Sigmoid colon (tissue), 7 donors: ENCODE results near the gene SNCB. TPM values are rescaled to one million over a fixed set of nuclear protein-coding genes. Genes with fewer than 3 reads are reported as not detected.

Source experiments
- DNase-seq: peaks from one replicate; pipeline ENCODE4 v3.0.0-alpha.2; 2019
- H3K27ac ChIP-seq, 4 donors: fragments of 200-600 bp; sonication (generic); one replicate each; pipeline ENCODE4 v1.5.1; 2016 to 2019; ENCODE audit warnings: mild to moderate bottlenecking in 1 of 4
- H3K27me3 ChIP-seq, 3 donors: fragments of 200-600 bp; sonication (generic); one replicate each; pipeline ENCODE4 v1.5.1; 2019; ENCODE audit warnings: mild to moderate bottlenecking in 1 of 3
- H3K36me3 ChIP-seq, 4 donors: fragments of 200-600 bp; sonication (generic); one replicate each; pipeline ENCODE4 v1.5.1; 2016 to 2019
- H3K4me1 ChIP-seq, 4 donors: fragments of 200-600 bp; sonication (generic); one replicate each; pipeline ENCODE4 v1.5.1; 2017 to 2019
- H3K4me3 ChIP-seq, 4 donors: fragments of 200-600 bp; sonication (generic); one replicate each; pipeline ENCODE4 v1.5.1; 2017 to 2019; ENCODE audit warnings: mild to moderate bottlenecking in 2 of 4, moderate library complexity in 1 of 4
- H3K9me3 ChIP-seq, 4 donors: fragments of 200-600 bp in 3 of 4; sonication (generic) in 3 of 4; one replicate each; pipeline versions ENCODE4 v1.5.1 to v1.6.1; 2013 to 2019
- CTCF ChIP-seq, 4 experiments: fragments of 450-650 bp in 3 of 4; fragments of 200-600 bp in 1 of 4; IDR thresholded peaks; one replicate each; pipeline ENCODE4 v1.5.1; 2016 to 2019; ENCODE audit warnings: antibody characterized with exemption in 4 of 4, mild to moderate bottlenecking in 3 of 4, moderate library complexity in 2 of 4
- EP300 ChIP-seq, 4 donors: sonication (generic); formaldehyde crosslinking; IDR thresholded peaks; one replicate each; pipeline ENCODE4 v1.6.1; 2017; ENCODE audit warnings: antibody characterized with exemption in 4 of 4
- POLR2A ChIP-seq, 2 donors: fragments of 450-650 bp; IDR thresholded peaks; one replicate each; pipeline ENCODE4 v1.6.1; 2016; ENCODE audit warnings: antibody characterized with exemption in 2 of 2, mild to moderate bottlenecking in 2 of 2, moderate library complexity in 2 of 2
- POLR2AphosphoS5 ChIP-seq, 4 donors: sonication (generic); formaldehyde crosslinking; IDR thresholded peaks; one replicate each; pipeline ENCODE4 v1.6.1; 2017; ENCODE audit warnings: antibody characterized with exemption in 4 of 4
- WGBS, 2 donors: extraction: QIAGEN DNeasy Blood & Tissue Kit; methylation state at CpG; one replicate each; pipeline ENCODE4 v1.1.7; 2013; 5-methylcytosine and 5-hydroxymethylcytosine counted together
- intact Hi-C: fragments of 100-400 bp; cut with DNase I; formaldehyde crosslinking; loops from one replicate; pipeline ENCODE4 v1.15.1; 2023
- polyA plus RNA-seq, 3 donors: library from polyadenylated mRNA; stranded (reverse); fragments of 200-250 nt; gene quantifications; one replicate each; pipeline ENCODE4 v1.2.3, GENCODE V29; 2013
- total RNA-seq, 4 donors: library from RNA; depleted of rRNA; stranded (reverse); fragments of >200 nt; gene quantifications; one replicate each; pipeline ENCODE4 v1.1.0, GENCODE V29; 2016
- donor health status: healthy with polysubstance abuse.
- donor health status: Bipolar disorder and iron deficiency.
- donor health status: healthy.

Gene SNCB
- total and polyA plus RNA-seq, 7 donors: 0.23 to 2.2 TPM; not detected in 5

DNA sequence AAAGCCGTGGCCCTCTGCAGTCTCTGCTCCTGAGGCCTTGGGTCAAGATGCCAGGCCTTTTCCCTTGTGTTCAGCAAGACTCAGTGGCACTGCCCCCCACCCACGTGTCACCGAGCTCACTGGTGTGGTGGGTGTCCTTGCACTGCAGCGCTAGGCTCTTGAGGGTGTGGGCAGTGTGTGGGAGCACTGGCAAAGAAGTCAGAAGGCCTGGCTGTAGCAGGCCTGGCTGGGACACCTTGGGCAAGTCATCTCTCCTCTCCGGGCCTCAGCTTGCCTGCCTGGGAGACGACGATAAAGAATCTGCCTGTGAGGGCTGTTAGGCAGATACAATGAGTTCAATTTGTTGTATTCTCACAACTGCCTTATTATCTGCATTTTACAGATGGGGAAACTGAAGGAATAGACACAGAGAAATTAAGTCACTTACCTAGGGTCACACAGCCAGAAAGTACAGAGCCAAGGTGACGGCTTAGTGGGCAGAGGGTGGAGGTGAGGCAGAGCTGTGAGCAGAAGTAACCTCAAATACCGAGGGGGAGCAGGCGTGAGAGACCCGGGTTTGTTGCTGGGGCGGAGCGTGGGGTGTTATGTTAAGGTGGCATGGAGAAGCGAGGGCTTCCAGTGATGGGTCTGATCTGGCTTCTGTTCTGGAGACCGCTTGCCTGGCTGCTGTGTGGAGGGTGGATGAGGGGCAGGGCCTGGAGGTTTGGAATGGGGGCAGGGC lies 18.3 kb upstream of the SNCB start:
- H3K4me1 ChIP-seq: peaks cover 0 to 22% (median 20%) of the 10 kb centered on the region in 4 donors
- WGBS, 2 donors: 73 to 76% methylated on average over 15 of the region's 15 CpGs
- H3K27me3 ChIP-seq: no peaks in the 10 kb centered on the region
- peak overlapping the region; percentile 61 to 85 (median 70) for H3K4me3 ChIP-seq
- intact Hi-C loops: loop anchor here (5.0 to 10.0 kb wide), 5 partner anchors 74 to 1979 kb away; partner anchors contain the start of genes CLK4, CLTB, HIGD2A and NOP16
- TF ChIP-seq EP300 (IDR thresholded peaks at IDR 0.05): no peak
- no peak for TF ChIP-seq POLR2AphosphoS5 (IDR thresholded peaks at IDR 0.05)
- TF ChIP-seq POLR2A (IDR thresholded peaks at IDR 0.05): no peak
- TF ChIP-seq CTCF (IDR thresholded peaks at IDR 0.05): no peak
- no peak for DNase-seq
- no peaks in the 10 kb centered on the region for H3K9me3 ChIP-seq
- H3K36me3 ChIP-seq: peaks cover 0 to 9% (median 1%) of the 10 kb centered on the region in 4 donors
- H3K27ac ChIP-seq: peak overlapping the region; percentile 79 to 82 (median 82)

DNA sequence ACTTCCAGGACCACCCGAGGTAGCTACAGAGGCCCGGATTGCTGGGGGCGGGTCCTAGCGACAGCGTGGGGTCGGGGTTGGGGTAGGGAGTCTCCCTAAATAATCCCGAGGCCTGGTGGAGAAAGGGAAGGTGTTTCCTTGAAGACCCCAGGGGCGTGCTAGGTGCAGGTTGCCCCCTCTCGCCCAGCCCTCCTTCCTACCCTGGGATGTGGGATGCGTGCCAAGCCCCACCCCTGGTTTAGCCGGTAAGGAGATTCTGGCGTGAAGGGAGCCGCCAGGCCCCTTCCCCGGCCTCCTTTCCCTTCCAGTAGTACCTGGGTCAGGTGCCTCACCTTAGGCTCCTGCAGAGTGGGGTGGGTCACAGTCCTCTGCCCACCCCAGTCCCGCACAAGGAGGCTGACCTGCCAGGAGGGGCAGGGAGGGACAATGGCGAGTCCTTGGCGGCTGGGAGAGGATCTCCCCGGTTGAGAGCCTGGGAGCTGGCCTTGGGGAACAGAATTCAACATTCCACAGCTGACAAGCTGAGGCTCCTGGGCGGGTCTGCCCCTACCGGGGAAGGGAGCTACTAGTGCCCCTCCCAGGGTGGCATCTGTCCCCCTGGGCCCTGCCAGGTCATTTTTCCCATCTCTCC lies 17.6 kb upstream of the SNCB start:
- Histone ChIP-seq H3K9me3 (no peaks in the 10 kb centered on the region), H3K4me3 (peak overlapping the region; percentile 61 to 85 (median 70)), H3K36me3 (peaks cover 0 to 3% (median 0%) of the 10 kb centered on the region in 4 donors), H3K27me3 (no peaks in the 10 kb centered on the region), H3K4me1 (peaks cover 0 to 22% (median 20%) of the 10 kb centered on the region in 4 donors), H3K27ac (peak overlapping the region; percentile 79 to 82 (median 82))
- intact Hi-C loops: loop anchor here (1.0 to 10.0 kb wide), 6 partner anchors 73 to 1979 kb away; partner anchors contain the start of genes CLK4, CLTB, HIGD2A and NOP16
- TF ChIP-seq POLR2AphosphoS5 (IDR thresholded peaks at IDR 0.05): no peak
- TF ChIP-seq CTCF (IDR thresholded peaks at IDR 0.05): no peak
- no peak for TF ChIP-seq POLR2A (IDR thresholded peaks at IDR 0.05)
- no peak for TF ChIP-seq EP300 (IDR thresholded peaks at IDR 0.05)
- WGBS, 2 donors: 6 to 22% methylated on average over 20 of the region's 20 CpGs
- peak; percentile 80 for DNase-seq

DNA sequence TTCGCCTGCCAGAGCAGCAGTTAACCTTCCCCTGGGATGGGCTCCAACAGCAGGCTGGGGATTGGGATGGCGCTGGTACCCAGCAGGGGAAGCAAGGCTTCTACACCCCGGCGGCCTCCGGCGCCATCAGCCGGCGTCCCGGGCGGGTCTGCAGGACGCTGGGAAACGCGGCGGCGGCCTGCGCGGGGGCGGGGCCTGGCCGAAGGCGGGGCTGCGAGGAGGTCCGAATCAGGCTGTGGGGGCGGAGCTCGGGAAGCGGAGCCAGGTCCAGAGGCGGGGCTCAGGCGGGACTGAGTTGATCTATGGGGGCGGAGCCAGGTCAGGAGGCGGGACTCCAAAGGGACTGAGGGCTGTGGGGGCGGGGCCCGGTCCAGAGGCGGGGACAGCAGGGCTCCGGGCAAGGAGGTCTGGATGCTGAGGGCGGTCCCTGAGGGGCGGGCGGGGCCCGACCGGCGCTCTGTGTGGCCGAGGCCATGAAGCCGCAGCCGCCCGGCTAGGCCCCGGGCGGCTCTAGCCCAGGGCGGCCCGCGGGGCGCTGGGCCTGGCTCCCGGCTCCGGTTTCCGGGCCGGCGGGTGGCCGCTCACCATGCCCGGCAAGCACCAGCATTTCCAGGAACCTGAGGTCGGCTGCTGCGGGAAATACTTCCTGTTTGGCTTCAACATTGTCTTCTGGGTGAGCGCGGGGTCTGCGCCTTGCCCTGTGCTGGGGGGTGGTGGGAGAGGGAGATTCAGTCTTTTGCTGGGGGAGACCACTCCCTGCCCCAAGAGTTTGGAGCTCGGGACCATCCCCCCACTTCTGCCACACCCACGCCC lies 16.9 kb upstream of the SNCB start, which contains the start of gene TSPAN17:
TSS of gene TSPAN17 (plus strand) at position 455 of the 813 bp plus-strand sequence. CDS start at position 587, 132 bp downstream.
- TF ChIP-seq POLR2A (IDR thresholded peaks at IDR 0.05) (peak; percentile 11 to 25), EP300 (IDR thresholded peaks at IDR 0.05) (peak in 1 of 4 donors; percentile 9), CTCF (IDR thresholded peaks at IDR 0.05) (peak in 1 of 4 experiments; percentile 11), POLR2AphosphoS5 (IDR thresholded peaks at IDR 0.05) (peak; percentile 13 to 65 (median 36))
- Histone ChIP-seq H3K9me3 (no peaks in the 10 kb centered on the region), H3K4me3 (peak within 1 kb of the TSS; percentile 61 to 85 (median 70)), H3K4me1 (peaks cover 0 to 22% (median 20%) of the 10 kb centered on the region in 4 donors), H3K36me3 (no peaks in the 10 kb centered on the region), H3K27me3 (no peaks in the 10 kb centered on the region), H3K27ac (peak within 1 kb of the TSS; percentile 79 to 82 (median 82))
- peak; percentile 100 for DNase-seq
- 0 to 1% methylated on average over 63 of the region's 63 CpGs for WGBS, 2 donors
- intact Hi-C loops: loop anchor here (1.0 to 10.0 kb wide), 6 partner anchors 72 to 1980 kb away; partner anchors contain the start of genes CLK4, CLTB, HIGD2A and NOP16

DNA sequence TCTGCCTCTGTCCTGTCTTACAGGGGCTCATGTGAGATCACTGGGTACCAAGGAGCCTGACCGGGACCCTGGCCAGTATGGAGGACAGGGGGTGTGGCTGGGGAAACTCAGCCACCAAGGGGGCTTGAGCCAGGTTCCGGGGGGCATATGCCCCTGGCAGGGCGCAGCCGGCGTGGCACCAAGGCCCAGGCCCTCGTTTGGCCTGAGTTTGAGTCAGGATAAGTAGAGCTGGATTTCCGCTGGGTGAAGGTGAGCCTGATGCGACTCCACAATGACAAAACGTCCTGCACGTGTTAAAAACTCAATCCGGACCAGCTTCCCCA lies 16.3 kb upstream of the SNCB start:
- H3K36me3 ChIP-seq: no peaks in the 10 kb centered on the region
- intact Hi-C loops: loop anchor here (1.0 to 10.0 kb wide), 6 partner anchors 72 to 1981 kb away; partner anchors contain the start of genes CLK4, CLTB, HIGD2A and NOP16
- WGBS, 2 donors: 16 to 18% methylated on average over 11 of the region's 11 CpGs
- peak overlapping the region; percentile 2 to 85 (median 64) for H3K4me3 ChIP-seq
- H3K4me1 ChIP-seq: peaks cover 0 to 22% (median 20%) of the 10 kb centered on the region in 4 donors
- H3K27me3 ChIP-seq: no peaks in the 10 kb centered on the region
- no peak for DNase-seq
- H3K27ac ChIP-seq: peak overlapping the region; percentile 79 to 82 (median 81)
- H3K9me3 ChIP-seq: no peaks in the 10 kb centered on the region
- TF ChIP-seq POLR2A (IDR thresholded peaks at IDR 0.05) (no peak), CTCF (IDR thresholded peaks at IDR 0.05) (no peak), EP300 (IDR thresholded peaks at IDR 0.05) (no peak), POLR2AphosphoS5 (IDR thresholded peaks at IDR 0.05) (no peak)
